Measurements from ENCODE around the gene GAB1.

- no peak for TF ChIP-seq CTCF (IDR thresholded peaks at IDR 0.05; ENCODE audit: low read length)
- no peak for TF ChIP-seq EZH2 (IDR thresholded peaks at IDR 0.05; ENCODE audit: borderline replicate concordance, low read length)
Measured at GRCh38 chr4:143362349-143363046, 25.8 kb downstream of the GAB1 start.
